Stimulated activated CD8-positive, alpha-beta memory T cell treated with anti-CD3 and anti-CD28 coated beads, Interleukin-7, amount 100 ng/mL, for 48 hours (primary cell): ENCODE data around the gene RIC1.
"Not testable (repeated sequence)": the region's sequence is repeated elsewhere in the genome, so short reads cannot be mapped to it uniquely, and the experiment has no call there.

ENCODE experiments used
- DNase-seq, 2 donors: peaks; one replicate each; pipeline ENCODE4 v3.0.0-alpha.2; 2020; ENCODE audit warnings: low read depth in 1 of 2; ENCODE audit errors: extremely low read depth in 1 of 2

Gene RIC1

DNA sequence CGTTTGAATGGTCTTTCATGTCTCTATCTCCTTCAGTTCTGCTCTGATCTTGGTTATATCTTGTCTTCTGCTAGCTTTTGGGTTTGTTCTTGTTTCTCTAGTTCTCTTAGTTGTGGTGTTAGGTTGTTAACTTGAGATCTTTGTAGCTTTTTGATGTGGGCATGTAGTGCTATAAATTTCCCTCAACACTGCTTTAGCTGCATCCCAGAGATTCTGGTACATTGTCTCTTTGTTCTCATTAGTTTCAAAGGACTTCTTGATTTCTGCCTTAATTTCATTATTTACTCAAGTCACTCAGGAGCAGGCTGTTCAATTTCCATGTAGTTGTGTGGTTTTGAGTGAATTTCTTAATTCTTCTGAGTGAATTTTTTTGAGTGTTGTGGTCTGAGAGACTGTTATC, 33.9 kb downstream of the RIC1 start:
- DNase-seq, result not testable (repeated sequence)

DNA sequence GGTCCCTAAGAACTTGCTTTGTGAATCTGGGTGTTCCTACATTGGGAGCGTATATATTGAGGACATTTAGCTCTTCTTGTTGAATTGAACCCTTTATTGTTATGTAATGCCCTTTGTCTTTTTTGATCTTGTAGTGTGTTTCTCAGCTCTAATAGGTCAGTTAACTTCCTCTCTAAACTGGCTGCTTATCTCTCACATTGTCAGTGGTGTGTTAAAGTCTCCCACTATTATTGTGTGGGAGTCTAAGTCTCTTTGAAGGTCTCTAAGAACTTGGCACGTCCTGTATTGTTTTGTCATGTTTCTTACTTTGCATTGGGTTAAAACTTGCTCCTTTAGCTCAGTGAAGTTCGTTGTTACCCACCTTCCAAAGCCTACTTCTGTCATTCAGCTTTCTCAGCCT, 36.2 kb downstream of the RIC1 start:
- DNase-seq, result no peak

DNA sequence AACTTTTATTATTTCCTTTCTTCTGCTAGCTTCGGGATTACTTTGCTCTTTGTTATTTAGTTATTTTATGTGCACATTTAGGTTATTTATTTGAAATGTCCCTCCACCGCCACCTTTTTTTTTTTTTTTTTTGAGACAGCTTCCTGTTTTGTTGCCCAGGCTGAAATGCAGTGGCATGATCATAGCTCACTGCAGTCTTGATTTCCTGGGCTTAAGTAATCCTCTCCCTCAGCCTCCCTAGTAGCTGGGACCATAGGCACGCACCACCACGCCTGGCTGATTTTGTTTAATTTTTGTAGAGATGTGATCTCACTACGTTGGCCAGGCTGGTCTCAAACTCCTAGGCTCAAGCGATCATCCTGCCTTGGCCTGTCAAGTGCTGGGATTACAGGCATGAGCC, 38.5 kb downstream of the RIC1 start:
- DNase-seq, result no peak

DNA sequence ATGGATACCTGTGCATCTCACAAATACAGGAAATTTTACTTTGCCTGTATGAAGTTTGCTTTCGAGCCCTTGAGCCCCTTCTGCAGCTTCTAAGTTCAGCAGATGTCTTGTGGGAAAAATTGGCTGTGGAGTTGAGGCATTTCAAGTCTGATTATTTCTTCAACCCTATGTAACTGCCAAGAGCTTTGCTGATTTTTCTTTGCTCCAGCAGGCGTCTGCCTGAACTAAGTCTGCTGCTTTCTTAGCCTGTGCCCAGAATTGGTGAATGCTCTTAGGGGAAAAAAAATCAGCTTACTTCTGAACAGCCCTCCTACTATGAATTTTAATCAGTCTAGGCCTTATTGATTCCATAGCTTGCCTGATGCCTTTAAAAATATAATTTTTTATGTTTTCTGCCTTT, 41.2 kb downstream of the RIC1 start:
- DNase-seq, result no peak

DNA sequence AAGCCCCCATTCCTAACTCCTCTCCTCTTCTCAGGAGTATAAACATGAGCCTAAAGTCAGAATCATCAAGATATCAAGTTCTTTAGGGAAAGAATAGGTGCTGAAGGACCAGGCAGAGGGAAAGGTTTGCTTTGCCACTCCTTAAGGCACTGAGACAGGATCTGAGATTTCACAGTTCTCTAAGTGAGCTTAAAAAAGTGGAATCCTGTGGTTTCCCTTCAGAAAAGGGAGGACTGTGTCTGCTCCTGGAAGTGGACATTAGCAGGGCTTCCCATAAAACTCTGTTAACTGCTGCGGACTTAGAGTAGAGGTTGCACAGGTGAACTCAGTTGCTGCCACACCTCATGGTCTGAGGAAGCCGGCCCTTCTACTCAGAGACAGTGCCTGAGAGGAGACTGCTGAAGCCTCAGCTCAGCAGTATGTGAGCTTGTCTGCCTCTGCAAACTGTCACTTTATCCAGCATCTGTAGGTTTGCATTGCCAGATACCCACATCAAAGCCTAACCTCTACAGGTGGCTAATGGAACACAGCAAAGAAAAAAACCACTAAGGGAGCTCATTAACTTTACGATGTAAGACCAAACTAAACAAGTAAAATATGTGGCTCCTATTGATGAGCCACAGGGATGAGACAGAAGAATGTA, 42.9 kb downstream of the RIC1 start:
- DNase-seq, result no peak

DNA sequence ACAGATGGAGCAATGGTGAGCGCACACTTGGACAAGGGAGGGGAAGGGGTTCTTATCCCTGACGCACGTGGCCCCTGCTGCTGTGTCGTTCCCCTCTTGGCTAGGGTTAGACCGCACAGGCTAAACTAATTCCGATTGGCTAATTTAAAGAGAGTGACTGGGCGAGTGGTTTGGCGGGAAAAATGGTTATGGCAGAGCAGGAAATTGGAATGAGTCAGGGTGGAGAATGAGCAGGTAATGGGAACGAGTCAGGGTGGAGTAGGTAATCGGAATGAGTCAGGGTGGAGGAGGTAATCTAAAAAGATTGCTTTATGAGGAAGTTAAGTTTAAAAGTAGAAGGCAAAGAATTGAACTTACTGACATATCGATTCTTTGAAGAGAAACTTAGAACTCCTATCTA, 46.1 kb downstream of the RIC1 start:
- DNase-seq, result not testable (repeated sequence)

DNA sequence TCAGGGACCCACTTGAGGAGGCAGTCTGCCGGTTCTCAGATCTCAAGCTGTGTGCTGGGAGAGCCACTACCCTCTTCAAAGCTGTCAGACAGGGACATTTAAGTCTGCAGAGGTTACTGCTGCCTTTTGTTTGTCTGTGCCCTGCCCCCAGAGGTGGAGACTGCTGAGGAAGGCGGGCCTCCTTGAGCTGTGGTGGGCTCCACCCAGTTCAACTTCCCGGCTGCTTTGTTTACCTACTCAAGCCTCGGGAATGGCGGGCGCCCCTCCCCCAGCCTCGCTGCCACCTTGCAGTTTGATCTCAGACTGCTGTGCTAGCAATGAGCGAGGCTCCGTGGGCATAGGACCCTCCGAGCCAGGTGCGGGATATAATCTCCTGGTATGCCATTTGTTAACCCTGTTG, 54.7 kb downstream of the RIC1 start:
- DNase-seq, result not testable (repeated sequence)

DNA sequence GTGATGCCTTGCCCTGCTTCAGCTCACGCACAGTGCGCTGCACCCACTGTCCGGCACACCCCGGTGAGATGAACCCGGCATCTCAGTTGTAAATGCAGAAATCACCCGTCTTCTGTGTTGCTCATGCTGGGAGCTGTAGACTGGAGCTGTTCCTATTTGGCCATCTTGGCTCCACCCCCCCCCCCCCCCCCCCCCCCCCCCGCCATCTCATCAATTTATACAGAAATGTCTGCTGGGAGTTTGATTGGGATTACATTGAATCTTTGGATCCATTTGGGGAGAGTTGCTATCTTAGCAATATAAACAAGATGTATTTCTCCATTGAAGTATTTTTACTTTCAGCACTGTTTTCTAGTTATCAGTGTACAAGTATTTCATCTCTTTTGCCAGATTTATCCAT, 55.2 kb downstream of the RIC1 start:
- no peak for DNase-seq

DNA sequence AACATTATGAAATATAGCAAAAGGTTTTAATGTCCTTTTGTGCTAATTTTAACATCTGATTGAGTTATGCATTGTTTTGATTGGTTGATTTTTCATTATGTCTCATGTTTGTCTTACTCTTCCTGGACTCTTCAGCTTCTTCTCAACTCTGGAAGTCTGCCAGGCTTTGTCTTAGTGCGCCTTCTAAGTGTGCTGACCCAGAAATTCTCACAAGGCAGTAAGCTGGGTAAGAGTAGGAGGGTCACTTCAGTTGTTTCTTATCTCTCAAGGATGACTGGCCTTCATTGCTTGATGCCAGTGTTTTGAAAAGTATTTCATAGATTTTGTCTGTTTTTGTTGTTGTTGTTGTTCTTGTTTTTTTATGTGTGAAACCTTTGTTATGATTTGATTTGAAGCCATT, 59.2 kb downstream of the RIC1 start:
- DNase-seq, result no peak

DNA sequence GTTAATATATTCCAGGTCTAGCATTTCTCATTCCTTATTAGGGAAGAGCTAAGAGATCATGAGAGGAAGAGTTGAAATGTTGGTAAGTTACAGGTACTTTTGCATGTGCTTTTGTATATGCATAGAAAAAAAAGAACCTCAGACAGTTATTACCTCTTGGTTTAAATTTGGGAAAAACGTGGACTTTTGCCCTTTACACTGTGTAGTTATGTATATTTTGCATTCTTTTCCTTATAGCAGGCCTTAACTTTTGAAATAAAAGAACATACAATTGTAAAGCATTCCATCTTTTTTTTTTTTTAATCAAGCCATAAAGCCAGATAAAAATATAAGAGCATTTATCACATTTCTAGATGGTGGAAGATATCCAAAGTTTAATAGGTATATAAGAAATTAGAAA, 61.4 kb downstream of the RIC1 start:
- no peak for DNase-seq

DNA sequence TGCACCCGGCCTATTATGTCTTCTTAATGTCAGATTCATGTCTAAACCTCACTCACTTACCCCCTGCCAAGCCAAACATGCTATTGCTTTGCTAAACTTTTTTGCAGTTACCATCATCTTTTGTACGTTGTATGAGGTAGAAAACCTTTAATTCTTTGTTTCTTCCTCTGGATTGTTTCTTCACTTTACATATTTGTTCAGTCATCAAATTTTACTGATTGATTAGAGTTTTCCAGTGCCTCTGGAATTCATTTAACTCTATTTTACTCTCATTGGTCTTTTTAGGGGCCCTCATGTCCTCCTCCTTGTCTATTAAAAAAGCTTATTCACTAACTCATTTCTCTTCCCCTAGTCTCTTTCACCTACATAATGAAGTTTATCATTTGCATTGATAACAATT, 67.0 kb downstream of the RIC1 start:
- no peak for DNase-seq

DNA sequence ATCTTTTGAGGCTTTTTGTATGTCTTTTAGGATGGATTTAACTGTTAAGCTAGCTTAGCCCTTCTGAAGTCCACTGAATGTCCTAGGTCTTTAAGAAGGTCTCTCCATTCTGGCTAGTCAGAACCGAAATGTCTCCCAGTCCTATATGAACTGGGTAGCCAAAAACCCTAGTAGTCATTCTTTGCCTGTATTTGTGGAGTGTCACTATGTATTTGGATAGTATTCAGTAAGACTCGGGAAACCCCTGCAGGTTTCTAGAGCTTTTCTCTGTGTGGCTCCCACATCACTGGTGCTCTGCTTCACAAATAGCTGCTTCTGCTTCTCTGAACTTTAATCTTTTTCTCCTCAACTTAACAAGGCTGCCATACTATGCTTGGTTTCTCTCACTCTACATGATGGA, 68.0 kb downstream of the RIC1 start:
- no peak for DNase-seq

DNA sequence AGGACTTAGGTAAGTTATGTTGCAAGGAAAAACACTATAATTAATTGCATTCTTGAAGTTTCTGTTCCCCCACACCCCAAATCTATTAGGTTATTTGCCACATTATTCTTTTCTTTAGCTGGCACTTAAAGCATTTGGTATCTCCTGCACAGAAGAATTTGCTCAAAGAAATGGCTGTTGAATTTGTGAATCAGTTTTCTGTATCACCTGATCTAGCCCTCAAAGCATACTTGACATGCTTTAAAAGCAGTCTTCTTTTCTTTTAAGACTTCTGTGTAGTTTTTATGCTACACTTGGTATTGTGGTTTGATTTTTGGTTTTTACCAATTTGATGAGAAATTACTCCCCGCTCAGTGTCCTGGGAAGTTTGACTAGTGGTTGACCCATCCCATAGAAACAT, 69.1 kb downstream of the RIC1 start:
- DNase-seq, result no peak

DNA sequence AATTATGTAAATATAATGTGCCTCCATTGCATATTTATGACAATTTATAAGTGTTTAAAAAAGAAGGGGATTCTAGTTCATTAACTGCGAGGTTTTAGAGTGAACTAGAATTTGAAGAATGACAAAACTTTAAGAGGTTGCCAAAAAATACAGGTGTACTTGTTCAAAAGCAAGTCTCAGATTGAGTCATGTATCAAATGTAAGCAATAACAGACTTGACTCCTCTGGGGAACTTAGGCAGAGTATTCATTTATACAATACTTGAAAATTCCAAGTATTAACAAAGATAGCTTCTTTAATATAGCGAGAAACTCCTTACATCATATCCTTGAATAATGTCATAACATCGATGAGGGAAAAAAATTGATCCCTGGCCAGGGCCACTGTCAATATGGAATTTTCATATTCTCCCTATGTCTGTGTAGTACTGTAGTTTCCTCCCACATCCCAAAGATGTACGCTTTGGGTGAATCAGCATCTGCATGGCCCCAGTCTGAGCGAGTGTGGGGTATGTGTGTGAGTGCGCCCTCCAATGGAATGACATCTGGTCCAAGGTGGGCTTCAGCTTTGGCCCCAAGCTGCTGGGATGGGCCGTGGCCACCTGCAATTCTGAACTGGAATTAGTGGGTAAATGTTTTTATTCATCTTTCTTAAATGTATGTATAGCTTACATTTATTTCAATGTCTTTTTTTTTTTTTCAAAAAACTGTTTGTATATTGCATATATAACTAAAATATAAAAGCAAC, 70.1 kb downstream of the RIC1 start:
- DNase-seq, result no peak

DNA sequence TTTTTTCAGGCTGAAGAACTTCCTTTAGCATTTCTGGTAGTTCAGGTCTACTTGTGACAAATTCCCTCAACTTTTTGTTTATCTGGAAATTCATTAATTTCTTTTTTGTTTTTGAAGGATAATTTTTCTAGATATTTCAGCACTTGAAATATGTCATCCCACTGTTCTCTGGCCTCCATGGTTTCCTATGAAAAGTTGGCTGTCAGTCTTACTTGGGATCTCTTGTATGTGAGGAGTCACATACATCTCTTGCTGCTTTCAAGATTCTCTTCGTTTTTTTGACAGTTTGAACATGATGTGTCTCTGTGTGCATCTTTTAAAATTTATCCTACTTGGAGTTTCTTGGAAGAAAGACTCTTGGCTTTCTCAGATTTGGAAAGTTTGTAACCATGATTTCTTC, 79.5 kb downstream of the RIC1 start:
- DNase-seq, result no peak

DNA sequence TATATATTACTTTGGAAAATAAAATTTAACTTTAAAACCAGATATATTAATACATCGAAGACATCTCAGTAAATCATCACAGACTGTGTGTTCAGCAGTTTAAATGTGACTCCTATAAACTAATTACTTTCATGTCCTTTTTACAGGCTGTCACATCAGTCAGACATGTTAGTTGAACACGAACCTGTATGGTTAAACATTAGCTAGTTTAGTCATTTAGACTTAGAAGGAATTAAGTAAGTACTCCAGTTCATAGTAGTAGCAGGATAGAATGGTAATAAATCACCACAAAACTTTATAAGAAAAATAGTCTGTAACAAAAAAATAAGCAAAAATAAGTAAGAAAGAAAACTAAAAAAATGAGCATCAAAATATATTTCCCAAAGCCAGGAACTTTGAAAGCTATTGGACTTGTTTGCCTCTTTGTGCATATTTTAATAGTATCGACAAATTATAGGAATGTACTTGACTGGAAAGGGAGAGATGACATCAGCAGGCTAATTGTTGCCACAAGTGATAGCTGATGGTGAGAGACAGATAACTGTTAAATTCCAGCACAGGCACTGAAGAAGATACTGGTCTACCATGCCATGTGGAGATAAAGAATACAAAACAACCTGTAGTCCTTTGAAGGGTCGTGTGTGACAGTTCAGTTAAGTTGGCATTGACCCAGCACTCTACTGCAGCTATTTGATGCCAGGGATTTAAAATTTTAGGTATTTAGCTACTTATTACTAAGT, 83.9 kb downstream of the RIC1 start:
- no peak for DNase-seq

DNA sequence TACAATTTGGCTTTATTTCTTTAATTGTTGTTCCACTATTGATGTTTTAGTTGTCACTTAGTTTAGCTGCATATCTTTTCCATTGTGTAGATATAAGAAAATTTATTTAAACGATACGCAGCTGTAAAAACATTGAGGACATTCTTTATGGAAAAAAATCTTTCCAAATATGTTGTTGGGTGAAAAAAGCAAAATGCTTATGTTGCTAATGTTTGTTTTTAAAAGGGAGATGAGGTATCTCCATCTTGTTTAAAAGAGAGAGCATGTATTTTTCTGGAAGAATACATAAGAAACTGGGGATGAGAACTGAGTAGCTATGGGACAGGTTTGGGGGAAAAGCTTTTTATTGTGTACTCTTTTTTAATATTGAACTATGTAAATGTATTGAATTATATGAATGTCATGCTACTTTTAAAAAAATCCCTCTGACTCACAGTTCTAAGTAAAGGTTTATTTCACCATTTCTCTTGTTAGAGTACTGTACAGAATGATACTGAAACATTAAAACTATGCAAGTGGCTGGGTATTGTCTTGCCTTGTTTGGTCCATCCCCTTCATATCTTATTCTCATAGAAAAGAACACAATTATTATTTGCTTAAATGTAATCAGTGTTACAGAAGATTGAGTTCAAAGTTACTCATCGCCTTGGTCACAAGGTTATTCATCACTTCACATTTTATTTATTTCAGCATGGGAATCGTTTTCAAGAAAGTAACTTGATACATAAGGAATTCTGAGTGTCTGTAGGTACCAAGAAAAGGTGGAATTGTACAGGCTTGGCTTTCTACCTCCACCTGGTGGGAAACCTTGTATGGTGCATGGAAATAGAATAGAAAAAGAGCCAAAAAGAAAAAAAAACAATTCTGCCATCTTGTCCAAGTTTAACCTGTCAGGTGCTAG, 85.8 kb downstream of the RIC1 start:
- no peak for DNase-seq

DNA sequence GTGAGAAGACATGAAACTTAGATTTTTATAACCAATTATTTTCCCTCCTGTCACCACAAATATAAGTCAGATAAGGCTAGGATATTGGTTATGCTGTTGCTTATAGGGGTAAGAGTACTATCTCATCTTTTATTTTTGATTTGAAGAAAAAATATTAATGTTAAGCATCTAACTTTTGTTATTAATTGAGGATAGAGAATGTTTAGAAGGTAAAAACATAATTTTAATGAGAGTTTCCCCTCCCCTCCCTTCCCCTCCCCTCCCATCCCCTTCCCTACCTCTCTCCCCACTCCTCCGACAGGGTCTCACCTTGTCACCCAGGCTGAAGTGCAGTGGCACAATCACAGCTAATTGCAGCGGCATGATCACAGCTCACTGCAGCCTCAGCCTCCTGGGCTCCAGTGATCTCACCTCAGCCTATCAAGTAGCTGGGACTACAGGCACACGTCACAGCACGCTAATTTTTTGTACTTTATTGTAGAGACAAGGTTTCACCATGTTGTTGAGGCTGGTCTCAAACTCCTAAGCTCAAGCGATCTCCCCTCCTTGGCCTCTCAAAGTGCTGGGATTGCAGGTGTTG, 86.7 kb downstream of the RIC1 start:
- no peak for DNase-seq

DNA sequence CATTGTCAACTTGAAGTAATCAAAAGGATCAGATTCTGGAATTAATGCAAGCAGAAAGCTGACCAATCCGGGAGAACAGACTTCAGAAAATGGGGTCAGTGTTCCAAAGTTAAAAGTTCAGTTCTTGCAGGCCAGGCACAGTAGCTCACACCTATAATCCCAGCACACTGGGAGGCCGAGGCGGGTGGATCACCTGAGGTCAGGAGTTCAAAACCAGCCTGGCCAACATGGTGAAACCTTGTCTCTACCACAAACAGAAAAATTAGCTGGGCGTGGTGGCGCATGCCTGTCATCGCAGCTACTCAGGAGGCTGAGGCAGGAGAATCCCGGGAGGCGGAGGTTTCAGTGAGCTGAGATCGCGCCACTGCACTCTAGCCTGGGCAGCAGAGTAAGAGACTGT, 88.5 kb downstream of the RIC1 start:
- DNase-seq, result not testable (repeated sequence)

DNA sequence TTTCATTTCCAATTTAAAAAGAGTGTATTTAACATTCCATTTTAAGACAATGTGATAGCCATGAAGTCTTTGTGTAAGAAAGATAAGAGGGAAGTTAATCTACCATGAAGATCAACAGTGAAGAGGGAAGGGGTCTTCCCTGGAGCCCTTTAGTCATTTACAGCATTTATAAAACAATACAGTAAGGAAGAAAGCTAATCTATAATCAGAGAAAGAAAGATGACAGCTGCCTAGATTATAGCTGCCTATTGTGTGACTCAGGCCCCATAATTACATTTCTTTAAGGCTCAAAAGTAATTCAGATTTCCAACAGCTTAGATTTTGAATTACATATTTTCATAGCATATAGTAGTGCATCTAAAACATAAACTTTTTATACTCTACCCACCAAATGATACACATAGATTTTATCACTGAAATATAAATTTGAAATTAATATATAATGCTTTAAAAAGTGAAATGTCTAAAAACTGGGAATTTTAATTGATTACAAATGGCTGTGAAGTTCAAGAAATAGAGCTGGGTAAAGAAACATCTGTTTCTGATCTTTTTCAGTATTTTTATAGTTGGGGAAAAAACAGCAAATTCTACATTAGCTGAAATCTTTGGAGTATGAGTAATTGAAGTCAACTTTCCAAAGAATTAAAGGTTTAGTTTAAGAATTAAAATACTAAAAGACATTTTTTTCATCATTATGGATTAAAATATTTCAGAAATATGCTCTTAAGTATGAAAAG, 89.6 kb downstream of the RIC1 start:
- no peak for DNase-seq
